GM21381 (cell line): ENCODE data around the gene SMIM12.

ENCODE experiments used
- ATAC-seq: cut with Tn5 transposase; IDR thresholded peaks from one replicate; pipeline ENCODE4 v1.9.1; 2021; ENCODE audit warnings: mild to moderate bottlenecking, moderate library complexity; ENCODE audit not compliant: unreplicated experiment

The SMIM12 gene

GRCh38 chr1:34859446-34860200, at the start of gene SMIM12:
Gene SMIM12 (minus strand): TSS chr1:34859749. CDS start chr1:34855977, 3,772 bp downstream.
- ATAC-seq, result peak; percentile 98

DNA sequence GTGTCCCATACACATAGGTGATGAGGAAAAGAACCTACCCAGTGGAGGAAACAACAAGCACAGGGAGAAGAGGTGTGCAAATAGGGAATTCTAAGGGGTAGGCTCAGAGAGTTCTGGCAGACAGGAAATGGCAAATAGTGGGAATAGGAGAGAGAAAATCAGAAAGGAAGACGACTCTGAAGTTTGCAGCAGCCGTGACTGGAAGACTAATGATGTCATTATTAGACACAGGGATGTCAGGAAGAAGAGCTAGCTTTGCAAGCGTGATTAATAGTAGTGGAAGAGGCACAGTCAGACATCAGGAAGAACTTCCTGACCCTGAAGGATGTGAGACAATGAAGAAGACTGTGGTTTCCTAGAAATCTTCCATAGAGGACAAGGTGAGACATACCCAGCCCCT, 48.8 kb upstream of the SMIM12 start:
- ATAC-seq, result no peak

DNA sequence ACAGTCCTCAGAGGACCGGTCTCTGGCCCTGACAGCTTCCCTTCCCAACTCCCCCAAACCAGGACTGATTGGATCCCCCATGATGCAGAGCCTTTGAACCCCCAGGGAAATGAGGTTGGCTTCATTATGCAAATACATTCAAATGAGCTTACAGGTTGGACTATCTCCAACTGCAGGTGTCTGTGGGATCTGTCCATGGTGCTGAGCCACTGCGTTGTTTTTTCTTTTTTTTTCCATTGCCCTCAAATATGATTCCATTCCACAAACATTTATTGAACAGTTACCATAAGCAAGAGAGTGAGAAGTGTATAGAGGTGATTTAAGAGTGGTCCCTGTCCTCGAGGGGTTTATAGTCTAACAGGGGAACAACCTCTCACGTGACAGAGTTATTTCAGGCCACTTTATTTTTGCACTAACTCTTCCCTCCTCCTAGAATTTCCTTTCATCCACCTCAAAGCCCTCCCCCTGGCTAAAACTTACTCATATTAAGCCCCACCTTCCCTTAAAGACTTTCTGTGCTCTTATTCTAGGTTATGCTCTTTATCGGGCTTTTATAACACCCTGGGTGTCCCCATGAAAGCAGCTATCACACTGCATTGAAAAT, 48.0 kb upstream of the SMIM12 start:
- ATAC-seq, result no peak

GRCh38 chr1:34906756-34907155, 47.2 kb upstream of the SMIM12 start:
- ATAC-seq, result no peak

DNA sequence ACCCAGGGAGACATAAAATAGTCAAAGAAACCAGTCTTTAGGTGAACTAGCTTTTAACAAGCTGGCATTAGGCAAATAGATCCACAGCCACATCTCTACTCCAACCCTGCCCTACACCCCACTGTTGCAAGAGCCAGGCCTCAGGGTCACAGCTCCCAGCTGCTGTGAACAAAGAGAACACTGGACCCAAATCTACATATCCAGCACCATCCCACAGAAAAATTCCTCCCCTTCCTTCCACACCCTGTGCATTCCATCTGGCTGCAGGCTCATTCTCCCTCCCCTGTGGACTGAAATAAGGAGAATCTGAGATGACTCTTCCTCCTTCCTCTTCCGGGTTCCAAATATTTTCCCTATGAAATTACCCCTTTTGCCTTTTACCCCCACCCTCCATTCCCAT, 46.7 kb upstream of the SMIM12 start:
- ATAC-seq, result no peak

GRCh38 chr1:34905098-34905459, 45.5 kb upstream of the SMIM12 start:
- ATAC-seq, result no peak

DNA sequence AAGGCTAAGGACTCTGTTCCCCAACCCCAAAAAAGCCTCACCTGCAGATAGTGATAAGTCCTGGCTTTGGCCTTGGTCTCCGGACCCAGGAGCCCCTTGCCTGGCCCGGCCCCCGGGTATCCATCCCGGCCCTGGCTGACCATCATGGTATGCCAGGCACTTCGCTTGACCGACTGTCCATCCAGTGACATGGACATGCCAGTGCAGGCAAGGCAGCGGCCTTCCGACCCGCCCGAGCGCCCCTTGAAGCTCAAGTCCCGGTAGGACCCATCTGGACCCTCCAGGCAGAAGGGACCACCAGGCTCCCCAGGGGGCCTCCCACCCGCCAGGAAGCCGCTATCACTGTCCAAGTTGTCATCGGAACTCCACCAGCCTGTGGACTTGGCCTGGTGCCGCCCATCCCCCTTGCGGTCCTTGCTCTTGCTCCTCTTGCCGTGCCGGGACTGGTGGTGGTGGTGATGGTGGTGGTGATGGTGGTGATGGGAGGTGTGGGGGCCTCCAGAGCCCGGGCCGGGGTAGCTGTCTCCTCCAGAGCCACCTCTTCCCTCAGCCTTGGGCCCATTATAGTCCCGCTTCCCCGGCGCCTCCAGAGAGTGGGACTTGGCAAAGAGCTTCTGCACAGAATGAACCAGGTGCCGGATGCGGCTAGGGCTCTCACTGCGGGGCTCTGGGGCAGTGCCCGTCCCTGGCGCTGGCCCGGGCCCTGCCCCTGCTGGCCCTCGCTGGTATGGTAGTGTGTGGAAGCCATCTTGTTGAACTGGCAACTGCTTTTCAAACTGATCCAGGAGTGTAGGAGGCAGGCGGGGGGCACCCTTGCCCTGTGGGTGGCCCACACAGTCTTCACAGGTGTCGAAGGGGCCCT, 44.9 kb upstream of the SMIM12 start:
- no peak for ATAC-seq

- ATAC-seq, result no peak
These were observed 42.4 kb upstream of the SMIM12 start for GRCh38 chr1:34901919-34902318.

DNA sequence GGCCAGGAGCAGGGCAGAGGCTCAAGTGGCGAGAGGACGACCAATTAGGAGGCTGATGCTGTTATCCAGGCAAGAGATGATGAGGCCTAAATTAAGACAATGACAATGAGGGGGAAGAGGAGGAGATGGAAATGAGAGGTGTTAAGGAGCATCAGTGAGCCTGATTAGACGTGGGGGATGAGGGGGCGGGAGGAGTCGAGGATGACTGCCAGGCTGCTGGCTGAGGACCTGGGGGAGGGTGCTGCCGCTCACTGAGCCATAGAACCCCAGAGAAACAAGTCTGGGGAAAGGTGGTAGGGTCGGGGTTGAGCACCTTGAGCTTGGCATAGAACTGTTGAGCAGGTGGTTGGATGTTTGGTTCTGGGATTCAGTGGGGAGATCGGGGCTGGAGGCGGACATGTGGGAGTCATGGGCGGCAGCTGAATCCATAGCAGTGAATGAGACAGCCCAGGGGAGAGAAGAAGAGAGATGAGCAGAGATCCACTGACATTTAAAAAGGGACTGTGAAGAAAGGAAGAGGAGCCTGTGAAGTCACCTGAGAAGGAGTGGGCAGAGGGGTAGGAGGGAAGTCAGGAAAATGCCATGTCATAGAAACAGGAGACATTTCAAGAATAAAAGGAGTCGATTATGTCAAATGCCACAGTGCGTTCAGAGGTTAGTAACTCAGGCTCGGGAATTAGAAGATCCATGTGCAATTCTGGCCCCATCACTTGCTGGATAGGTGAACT, 41.4 kb upstream of the SMIM12 start:
- ATAC-seq, result no peak

DNA sequence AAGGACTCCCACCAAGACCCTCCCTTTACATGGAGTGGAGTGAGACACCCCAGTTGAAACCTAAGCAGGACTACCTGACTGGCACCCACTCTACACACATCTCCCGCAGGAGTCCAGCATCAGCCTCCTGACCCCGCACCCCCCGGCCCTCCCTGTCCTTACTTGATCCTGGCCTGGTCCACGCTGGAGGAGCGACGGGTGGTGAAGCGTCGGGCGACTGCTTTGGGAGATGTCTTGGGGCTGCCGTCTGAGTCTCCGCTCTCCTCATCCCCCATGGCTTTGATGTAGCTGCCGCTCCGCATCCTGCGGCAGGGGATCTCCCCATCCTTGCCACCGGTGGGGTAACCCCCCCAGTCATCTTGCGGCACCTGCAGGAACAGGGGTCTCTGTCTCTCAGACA, 40.4 kb upstream of the SMIM12 start:
- no peak for ATAC-seq

GRCh38 chr1:34899471-34899870, 39.9 kb upstream of the SMIM12 start:
- ATAC-seq, result no peak

DNA sequence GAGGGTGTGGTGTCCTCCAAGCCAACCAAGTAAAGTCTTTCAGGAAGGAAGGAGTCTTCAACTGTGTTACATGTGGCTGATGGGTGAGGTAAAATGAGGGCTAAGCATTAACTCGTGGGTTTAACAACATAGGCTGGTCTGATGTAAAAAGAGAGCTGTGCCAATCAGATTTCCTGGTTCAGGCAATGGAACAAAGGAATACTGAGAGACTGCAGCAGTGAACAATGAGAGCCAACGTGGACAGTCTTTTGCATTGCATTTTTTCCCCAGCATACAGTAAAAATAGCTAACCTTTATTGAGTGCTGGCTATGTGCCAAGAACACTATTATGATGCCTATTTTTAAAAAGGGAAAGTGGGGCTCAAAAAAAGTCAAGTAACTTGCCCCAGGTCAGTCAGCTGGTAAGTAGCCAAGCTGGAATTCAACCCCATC, 38.8 kb upstream of the SMIM12 start:
- no peak for ATAC-seq

- ATAC-seq, result no peak
These were observed 37.1 kb upstream of the SMIM12 start for GRCh38 chr1:34896612-34897011.

- no peak for ATAC-seq
These were observed 30.2 kb upstream of the SMIM12 start for GRCh38 chr1:34889705-34890104.

GRCh38 chr1:34887593-34887992, 28.0 kb upstream of the SMIM12 start:
- no peak for ATAC-seq

DNA sequence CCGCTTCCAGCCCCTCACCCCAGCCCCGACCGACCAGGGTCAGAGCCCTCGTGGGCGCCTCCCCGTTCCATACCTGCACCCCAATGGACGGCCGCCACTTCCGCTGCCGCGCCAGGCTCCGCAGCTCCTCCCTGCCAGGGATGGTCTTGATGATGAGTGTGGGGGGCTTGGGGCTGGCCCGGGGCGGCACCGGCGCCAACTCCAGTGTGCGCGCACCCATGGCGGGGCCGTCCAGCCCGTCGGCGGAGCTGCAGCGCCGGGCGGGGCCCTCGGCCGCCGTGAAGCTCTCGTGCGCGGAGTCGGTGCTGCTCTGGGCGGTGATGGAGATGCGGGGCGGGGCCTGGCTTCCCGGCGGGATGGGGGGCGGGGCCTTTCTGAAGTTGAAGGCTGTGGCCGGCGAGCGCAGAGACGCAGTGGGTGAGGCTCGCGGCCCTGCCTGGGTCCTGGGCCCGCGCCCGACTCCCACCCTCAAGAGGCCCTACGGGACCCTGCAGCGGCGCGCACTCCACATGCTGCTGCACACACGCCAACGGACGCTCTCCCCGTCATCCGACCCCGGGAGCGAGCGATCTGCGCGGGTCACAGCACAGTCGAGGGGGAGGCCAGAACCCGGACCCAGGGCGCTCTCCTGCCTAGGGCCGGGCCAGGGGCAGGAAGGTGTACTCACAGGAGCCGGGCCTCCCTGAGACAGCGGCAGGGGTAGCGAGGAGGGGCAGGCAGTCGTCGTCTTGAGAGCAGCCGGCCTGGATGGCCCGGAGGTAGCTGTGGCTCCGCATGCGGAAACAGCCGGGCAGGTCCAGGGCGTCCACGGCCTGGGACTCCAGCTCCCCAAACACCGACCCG, 26.1 kb upstream of the SMIM12 start:
- no peak for ATAC-seq

- ATAC-seq, result no peak
These were observed 25.4 kb upstream of the SMIM12 start for GRCh38 chr1:34884961-34885360.

- ATAC-seq, result no peak
These were observed 25.0 kb upstream of the SMIM12 start for GRCh38 chr1:34884536-34884935.

GRCh38 chr1:34879230-34879629, 19.7 kb upstream of the SMIM12 start:
- no peak for ATAC-seq

- ATAC-seq, result no peak
These were observed 16.9 kb upstream of the SMIM12 start for GRCh38 chr1:34876406-34876805.
